ENCODE data around the gene ABCF1.

The ABCF1 gene

DNA sequence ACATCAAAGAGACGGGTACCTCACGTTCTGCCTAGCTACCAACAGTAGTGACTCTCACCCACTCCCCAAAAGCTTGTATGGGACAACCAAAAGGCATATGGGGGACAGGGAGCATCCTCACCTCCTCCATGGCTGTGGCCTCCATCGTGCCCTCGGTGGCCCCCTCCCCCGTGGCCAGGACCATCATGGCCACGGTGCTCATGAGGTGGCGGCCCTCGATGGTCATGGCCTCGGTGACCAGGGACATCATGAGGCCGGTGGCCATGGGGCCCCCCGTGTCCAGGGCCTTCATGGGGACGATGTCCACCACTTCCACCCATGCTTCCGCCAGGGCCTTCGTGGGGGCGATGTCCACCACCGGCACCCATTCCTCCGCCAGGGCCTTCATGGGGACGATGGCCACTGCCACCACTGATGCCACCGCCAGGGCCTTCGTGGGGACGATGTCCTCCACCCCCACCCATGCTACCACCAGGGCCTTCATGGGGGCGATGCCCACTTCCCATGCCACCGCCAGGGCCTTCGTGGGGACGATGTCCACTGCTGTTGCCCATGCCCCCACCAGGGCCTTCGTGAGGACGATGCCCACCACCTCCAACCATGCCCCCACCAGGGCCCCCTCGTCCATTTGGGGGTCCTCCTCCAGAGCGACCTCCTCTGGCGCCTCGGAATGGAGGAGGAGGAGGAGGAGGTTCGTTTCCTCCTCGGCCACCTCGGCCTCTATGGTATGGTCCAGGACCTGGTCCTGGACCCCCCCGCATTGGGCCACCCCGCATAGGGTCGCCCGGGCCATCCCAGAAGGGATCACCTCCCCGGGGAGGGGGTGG lies 30.8 kb downstream of the ABCF1 start:
- DNase-seq (ENCODE audit: low read depth): no peak

DNA sequence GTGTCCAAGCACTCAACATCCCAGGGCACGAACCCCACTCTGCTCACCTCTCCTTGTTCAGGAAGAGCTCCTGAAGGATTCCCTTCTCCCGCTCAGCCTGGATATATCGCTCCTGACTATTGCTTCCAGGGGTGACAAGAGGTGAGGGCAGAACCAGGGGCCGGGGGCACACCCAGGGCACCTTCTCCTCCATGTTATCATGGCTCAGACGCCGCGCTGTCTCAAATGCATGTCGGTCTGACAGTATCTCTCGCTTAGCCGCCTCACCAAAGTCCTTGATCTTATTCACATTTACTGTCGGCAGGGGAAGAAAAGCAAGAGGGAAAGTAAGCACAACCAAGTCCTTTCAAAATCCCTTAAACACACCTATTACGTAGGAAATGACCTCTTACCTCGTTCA lies 32.7 kb downstream of the ABCF1 start:
- no peak for DNase-seq (ENCODE audit: low read depth)

DNA sequence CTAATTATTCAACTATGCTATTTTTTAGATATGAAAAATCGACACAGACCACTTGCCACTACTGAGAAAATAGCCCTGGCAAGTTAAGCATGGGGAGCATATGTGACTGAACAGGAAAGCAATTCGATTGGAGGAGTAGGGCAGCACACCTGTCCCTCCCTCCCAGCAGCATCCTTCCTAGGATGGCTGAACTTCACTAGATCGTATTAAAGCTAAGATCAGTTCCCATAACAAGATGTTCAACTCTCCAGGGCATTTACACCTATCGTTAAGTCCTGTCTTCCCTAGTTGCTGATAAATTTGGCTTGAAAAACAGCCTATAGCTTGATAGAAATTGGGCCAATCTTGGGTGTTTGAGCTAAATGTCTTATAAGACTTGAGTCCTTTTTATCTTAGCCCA lies 38.8 kb downstream of the ABCF1 start:
- no peak for DNase-seq (ENCODE audit: low read depth)

DNA sequence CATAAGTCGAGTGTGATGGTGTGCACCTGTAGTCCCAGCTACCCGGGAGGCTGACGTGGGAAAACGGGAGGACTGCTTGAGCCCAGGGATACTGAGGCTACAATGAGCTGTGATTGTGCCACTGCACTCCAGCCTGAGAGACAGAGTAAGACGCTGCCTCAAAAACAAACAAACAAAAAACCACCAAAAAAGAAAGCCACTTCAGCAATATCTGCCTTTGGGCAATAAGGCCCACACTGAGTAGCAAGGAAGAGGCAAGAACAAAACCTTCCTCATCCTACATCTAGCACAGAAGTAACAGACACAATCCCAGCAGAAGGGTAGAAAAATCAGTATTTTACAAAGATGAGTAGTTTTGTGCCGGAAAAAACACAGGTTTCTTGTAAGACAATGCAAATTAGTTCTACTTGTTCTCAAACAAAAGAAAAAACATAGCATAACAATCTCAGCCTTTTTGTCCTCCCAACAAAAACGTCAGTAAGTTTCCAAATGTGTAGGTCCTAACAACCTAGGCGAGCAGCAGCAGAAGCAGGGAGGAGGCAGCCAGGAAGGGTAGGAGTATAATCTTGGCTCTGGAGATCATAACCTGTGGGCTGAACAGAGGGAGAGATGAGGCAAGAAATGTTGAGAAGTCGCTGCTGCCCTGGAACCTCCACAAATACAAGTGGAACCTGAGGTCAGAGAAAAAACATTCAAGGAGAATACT lies 40.1 kb downstream of the ABCF1 start:
- DNase-seq (ENCODE audit: low read depth): no peak

DNA sequence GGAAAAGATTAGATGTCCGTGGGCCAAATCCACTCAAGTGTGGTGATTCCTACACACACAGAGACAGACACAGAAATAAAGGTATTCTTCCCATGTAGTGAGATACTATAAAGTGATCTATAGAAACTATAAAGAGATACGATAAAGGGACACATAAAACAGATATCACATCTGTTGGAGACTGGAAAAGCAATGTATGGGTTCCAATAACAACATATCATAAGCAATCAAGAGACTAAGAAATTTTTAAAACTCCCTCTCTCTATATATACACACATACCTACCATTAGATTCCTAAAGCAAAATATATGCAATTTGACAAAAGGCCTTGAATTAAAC lies 40.6 kb downstream of the ABCF1 start:
- DNase-seq (ENCODE audit: low read depth): no peak

DNA sequence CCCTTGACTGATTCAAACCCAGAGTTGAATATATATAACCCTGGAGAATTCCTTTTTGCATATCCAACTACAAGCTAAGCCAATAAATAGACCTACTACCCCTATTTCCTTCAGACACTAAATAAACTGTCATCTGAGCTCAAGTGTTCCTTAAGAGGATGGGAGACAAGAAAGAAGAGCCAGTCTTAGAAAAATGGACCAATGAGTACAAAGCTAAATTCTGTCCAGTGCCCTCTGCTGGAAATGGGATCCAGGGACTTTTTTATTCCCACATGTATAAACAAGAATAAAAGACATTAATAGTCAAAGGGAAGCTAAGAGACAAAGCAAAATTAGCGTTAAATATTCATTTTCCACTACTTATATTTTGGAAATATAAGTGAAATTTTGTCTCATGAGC lies 41.0 kb downstream of the ABCF1 start:
- no peak for DNase-seq (ENCODE audit: low read depth)

DNA sequence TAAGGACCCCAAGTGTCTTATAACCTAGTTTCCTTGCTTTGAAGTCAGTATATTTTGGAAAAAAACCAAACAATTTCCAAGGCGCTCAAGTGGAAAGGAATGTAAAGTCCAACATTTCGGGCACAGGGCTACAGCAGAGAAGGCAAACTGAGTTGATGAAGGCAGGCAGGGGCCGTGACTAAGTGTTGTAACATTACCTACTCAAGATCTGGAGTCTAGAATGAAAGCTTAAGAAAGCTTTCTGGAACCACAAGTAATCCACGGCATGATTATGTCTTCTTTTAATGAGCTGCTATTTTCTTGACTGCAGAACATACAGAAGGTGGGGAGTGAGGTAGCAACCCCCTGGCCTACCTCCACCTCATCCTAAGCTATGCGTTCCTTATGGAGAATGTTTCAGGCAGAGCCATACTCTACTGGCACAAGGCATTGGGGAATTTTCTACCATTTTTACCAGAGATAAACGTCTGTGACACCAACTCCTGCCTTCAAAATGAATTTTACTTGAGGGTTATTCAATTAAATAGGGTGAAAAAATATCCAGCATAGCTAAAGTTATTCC lies 41.5 kb downstream of the ABCF1 start:
- DNase-seq (ENCODE audit: low read depth): no peak

DNA sequence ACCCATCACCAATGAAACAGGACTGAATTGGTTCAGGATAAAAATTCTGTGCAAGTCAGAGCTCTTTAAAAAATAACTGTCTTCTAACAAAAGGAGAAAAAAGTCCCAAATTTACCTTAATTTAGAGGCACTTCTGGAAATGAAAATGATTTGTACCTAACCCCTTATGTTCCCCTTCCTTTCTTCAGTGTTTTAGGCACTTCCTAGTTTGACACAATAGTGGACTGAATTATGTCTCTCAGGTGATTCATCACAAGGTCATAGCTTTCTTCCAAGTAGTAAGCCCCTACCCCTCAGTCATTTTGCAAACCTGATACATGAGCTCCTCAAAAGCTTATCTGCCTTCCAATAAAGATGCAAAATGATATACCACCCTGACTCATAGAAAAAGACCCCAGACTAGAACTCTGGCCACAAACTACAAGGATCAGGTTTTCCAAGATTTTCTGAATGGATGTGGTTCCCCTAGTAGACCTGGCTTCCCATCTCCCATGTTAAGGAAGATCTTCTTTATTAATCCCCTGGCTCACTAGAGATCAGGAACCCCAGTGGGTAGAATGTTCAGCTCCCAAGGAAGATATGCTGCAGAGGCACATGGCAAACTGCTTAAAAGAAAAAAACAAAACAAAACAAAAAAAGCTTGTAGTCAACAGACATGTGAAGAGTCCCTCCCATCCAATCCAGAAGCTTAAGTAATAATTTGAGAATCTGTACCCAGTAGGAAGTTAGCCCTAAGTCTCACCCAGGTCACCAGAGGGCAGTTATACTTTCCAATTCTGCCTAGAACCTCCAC lies 42.2 kb downstream of the ABCF1 start:
- DNase-seq (ENCODE audit: low read depth): no peak

DNA sequence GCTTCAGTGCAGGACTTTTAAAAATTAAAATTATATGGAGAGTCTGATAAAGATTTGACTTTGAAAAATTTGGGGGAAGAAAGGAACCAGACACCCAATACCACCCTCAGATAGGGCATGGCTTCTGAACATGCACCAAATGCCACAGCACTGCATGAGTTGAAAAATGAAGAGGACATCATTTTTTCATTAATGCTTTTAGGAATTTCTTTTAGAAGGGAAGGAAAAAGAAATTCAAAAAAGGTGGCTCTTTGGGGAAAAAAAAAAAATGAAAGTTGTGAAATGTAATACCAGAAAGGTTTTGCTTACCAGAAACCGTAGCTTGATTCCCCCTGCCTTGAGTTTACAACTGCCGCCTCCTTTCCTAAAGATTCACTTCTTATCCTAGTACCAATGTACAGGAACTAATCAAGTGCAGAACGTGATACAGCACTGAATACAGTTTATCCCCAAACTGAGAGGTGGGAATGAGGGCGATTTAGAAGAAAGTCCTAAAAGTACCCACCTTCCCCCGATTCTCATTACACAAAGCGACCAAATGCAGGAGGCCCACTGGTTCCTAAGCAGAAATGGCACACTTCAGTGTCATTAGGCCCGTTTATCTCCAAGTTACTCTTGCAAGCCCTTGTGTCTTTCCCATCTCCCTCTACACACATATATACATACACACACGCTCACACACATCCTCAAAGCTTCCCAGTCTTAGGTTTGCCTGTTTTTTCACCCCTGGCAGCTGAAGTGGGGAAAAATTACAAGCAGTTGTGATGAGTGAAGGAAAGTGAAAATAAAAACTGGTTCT lies 43.0 kb downstream of the ABCF1 start:
- no peak for DNase-seq (ENCODE audit: low read depth)

DNA sequence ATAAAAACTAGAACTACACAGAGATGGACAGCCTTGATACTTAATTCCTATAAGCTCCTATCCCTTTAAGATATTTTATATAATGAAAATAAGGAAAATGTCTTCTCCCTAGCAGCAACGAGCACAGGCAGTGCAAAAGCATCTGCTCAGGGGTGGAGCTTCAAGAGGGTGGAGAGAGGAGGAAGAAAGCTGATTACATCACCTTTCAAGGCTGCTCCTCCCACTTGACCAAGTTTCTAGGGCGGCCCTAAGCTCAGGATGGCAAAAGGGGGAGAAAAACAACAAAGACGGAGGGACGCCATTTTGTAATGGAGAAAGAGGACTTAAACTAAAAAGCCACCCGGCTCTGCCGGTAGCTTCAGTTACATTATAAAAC lies 43.6 kb downstream of the ABCF1 start:
- peak; percentile 83 for DNase-seq (ENCODE audit: low read depth)

DNA sequence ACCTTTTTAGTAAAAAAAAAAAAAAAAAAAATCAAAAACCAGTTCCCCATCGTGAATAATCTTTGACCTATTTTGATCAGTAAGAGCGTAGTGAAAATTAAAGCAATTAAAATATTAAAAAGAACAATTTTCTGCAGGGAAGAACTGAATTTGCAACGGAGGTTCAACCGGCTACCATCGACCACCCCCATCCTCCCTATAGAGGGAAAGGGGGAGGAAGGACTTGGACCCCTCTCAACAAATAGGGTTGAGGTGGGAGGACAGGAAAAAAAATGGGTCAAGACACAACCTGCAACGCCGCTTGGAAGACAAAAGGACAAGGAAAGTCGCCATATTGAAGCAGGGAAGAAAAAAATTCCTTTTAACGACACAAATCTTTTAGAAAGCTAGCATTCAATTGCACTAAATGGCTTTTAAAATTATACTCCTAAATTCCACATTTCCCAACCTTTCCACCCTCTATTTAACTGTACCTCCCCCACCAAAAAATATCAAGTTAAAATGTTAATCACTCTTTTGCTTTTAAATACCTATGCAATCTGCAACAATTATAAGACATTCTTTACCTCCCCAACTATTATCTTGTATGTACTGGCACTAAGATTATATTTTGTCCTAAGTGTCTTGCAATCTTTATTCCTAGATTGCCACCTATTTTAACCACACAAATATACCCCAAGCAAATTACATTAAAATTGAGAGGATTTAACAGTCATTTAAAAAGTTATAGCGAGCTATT lies 44.1 kb downstream of the ABCF1 start:
- DNase-seq (ENCODE audit: low read depth): no peak

DNA sequence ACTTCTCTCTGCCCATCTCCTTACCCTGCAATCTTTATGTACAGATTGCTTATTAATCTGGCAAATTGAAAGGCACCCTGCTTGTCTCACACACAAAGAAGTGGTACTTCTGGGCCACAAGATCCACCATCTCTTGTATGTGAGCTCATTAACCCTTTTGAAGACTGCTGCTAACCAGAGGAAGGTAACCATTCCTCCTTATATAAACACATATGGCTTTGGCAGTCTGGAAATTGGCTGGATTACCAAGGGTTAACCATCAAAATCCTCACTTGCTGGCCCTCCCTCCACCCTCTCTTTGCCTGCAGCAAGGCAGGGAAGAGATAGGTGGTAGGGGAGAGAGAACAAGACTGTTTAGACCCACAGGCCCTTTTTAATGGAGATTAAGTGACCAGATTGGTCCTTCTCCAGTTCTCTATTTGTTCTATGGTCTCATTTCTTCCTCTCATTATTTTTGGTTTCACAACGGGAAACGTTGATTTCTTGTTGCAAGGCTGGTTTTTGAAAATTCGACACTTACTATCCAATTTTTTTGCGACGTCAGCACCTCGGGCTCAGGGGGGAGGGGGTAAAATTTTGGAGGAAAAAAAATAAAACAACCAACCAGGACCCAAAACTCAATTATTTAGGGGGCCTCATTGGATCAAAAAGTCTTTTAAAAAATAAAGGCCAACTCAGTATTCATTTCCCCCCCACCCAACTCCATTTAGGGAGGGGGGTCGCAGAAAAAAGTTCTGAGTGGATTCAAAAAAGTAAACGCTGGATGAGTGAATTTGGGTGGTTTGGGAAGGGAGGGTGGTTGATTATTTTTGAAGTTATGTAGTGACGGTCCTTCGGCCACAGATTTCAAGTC lies 44.9 kb downstream of the ABCF1 start:
- DNase-seq (ENCODE audit: low read depth): no peak

DNA sequence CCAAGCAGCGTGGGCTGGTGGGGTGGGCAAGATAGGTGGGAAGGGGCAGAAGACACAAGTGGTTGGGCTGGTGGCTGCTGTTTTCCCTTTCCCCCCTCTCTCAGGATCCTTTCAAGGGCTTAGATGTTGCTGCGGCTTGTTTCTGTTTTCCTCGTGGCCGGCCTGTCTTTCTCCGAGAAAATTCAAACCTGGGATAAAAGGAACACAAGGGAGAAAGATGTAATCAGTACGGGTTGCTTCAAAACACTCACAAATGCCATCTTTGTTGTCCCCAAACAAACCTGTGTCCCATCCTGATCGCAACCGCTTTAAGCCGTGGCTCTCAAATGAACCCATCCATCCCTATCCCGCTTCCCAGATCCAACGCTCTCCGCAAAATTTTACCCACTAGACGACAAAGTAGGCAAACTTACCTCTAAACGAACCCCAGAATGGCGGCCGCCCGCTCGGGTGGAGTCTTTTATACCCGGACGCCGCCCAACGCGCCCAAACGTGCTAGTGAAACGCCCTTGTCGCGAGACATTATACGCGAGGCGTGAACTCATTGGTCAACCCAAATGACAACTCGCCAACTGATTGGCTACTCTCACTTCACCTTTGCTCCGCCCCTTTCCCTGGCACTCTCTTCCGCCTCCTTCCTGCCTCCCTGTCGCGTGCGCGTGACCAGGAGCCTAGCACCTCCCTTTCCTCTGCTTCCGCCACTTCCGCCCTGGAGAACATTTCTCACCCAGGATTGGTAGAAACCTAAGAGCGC lies 45.7 kb downstream of the ABCF1 start, which contains the start of gene PPP1R10:
Gene PPP1R10 (minus strand): TSS at position 433 of the 754 bp plus-strand sequence. CDS start 7,299 bp downstream, outside the sequence.
- peak; percentile 97 for DNase-seq (ENCODE audit: low read depth)

DNA sequence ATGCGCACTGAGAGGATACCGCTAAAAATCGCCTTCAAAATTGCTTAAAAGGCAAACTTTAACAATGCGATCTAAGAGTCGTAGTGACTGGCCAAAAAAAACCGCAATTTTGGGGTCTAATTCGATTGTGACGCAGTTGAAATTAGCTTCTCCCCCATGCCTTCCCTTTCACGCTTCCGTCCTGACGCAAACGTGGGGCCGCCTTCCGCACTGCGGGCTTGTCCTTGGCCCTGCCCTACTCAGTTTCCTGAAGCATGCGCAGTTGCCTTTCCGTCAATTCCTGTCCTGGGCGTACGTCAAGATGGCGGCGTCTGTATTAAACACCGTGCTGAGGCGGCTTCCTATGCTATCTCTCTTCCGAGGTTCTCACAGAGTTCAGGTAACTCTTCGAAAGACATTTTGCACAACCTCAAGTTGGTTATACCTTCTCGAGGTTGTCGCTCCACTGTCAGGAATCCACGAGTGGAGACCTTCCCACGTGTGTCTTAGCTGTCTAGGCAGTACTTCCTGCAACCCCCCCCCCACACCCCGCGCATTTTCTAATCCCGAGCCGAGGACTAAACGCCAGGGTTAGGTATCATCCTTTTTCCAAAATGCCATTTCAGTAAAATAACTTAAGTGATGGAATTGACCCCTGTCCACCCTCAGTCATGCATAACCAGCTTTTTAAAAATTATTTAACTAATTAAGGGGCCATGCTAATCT lies 46.5 kb downstream of the ABCF1 start, which contains the start of gene MRPS18B:
Gene MRPS18B (plus strand): TSS at position 276 of the 705 bp plus-strand sequence. CDS start 26 bp downstream, at position 302.
- peak; percentile 98 for DNase-seq (ENCODE audit: low read depth)

DNA sequence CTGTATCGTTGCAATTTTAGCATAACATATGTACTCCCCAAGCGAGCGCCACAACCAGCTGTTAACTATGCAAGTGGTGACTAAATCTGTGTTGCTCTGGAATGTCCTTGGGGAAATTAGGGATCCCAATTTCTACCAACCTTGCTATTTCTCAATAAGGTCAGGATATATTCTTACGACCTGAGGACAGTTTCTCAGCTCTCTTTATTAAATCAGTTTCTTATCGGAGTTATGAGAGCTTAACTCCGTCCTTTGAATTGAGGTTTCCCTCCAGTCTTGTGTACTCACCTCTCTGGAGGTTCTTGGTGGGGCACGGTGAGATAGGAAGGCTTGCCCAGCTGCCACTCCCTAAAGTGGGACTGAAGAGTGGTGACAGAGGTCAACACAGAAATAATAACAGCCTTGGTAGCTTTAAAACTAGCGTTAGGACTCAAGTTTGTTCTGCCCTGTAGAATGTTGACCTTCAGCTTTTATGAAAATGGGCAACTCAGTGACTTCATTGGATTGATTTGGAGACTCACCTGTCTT lies 47.1 kb downstream of the ABCF1 start:
- no peak for DNase-seq (ENCODE audit: low read depth)

DNA sequence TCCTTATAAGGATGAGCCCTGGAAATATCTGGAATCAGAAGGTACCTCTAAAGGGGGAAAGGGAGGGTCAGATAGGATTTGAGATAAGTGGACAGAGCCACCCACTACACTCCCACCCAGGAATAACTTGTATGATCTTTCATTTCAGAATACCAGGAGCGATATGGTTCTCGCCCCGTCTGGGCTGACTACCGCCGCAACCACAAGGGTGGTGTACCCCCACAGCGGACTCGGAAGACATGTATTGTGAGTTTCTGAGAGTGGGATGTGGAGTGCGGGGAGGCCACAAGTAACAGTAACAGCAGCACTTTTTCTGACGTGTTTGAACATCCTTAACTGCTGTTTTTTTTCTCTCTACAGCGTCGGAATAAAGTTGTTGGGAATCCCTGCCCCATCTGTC lies 48.3 kb downstream of the ABCF1 start:
- no peak for DNase-seq (ENCODE audit: low read depth)

DNA sequence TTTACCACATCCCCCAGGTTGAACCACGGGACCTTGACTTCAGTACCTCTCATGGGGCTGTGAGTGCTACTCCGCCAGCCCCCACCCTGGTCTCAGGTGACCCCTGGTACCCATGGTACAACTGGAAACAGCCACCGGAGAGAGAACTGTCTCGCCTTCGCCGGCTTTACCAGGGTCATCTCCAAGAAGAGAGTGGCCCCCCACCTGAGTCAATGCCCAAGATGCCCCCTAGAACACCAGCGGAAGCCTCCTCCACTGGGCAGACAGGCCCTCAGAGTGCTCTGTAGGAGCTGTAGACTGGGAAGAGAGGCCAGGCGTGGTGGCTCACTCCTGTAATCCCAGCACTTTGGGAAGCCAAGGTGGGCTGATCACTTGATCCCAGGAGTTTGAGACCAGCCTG lies 54.3 kb downstream of the ABCF1 start:
- DNase-seq (ENCODE audit: low read depth): no peak

Data from activated gamma-delta T cell treated with anti-CD3 and anti-CD28 coated beads, Interleukin-2, amount 50 U/mL, for 16 hours (primary cell).